Activated CD4-positive, alpha-beta T cell treated with anti-CD3 and anti-CD28 coated beads, Interleukin-2, amount 50 U/mL, for 24 hours (primary cell): ENCODE measurements around the gene SLC35C1.
"Not testable (repeated sequence)": the region's sequence is repeated elsewhere in the genome, so short reads cannot be mapped to it uniquely, and the experiment has no call there.

Source experiments
- DNase-seq, 2 donors: peaks; one replicate each; pipeline ENCODE4 v3.0.0-alpha.2; 2020; ENCODE audit warnings: low read depth in 1 of 2, low spot score in 1 of 2

Gene SLC35C1

GRCh38 chr11:45786272-45786671 is 18.7 kb upstream of the SLC35C1 start:
- no peak for DNase-seq

GRCh38 chr11:45788887-45789286 is 16.1 kb upstream of the SLC35C1 start:
- DNase-seq: no peak

- DNase-seq: no peak
These were observed 13.4 kb upstream of the SLC35C1 start for GRCh38 chr11:45791524-45791923.

- no peak for DNase-seq
These were observed 10.8 kb upstream of the SLC35C1 start for GRCh38 chr11:45794169-45794568.

- DNase-seq: no peak
These were observed 9.6 kb upstream of the SLC35C1 start for GRCh38 chr11:45795379-45795778.

- no peak for DNase-seq
These were observed 8.5 kb upstream of the SLC35C1 start for GRCh38 chr11:45796461-45796861.

GRCh38 chr11:45798793-45799441 is 6.0 kb upstream of the SLC35C1 start:
- DNase-seq: no peak

- DNase-seq: no peak
These were observed 5.4 kb upstream of the SLC35C1 start for GRCh38 chr11:45799562-45799961.

GRCh38 chr11:45800261-45800660 is 4.7 kb upstream of the SLC35C1 start:
- no peak for DNase-seq

- DNase-seq: no peak
These were observed 3.1 kb upstream of the SLC35C1 start for GRCh38 chr11:45801723-45802315.

- no peak for DNase-seq
These were observed 2.2 kb upstream of the SLC35C1 start for GRCh38 chr11:45802531-45803317.

- DNase-seq: peak; percentile 31 to 34
These were observed 783 bp upstream of the SLC35C1 start for GRCh38 chr11:45803971-45804760.

GRCh38 chr11:45805305-45806071 is 539 bp downstream of the SLC35C1 start:
- peak in 1 of 2 donors; percentile 30 for DNase-seq

GRCh38 chr11:45806072-45806933 is 1.4 kb downstream of the SLC35C1 start:
- DNase-seq: no peak

GRCh38 chr11:45806937-45807791 is 2.2 kb downstream of the SLC35C1 start:
- DNase-seq: no peak

GRCh38 chr11:45807792-45808238 is 2.9 kb downstream of the SLC35C1 start:
- no peak for DNase-seq

GRCh38 chr11:45808427-45808826 is 3.5 kb downstream of the SLC35C1 start:
- DNase-seq: not testable (repeated sequence)

- no peak for DNase-seq
These were observed 4.8 kb downstream of the SLC35C1 start for GRCh38 chr11:45809456-45810395.
